Body of pancreas (tissue), 4 donors: ENCODE data around the gene CYTH1. TPM values are rescaled to one million over a fixed set of nuclear protein-coding genes. Genes with fewer than 3 reads are reported as not detected.

Experiments used
- ATAC-seq: fragments of 150-250 bp; one replicate; pipeline ENCODE4 v1.9.1; 2016
- DNase-seq, 4 donors: peaks; one replicate each; pipeline ENCODE4 v3.0.0-alpha.2; 2019
- H3K27ac ChIP-seq, 4 donors: fragments of 200-600 bp; sonication (generic); 1 replicate in 3 of 4; 2 replicates in 1 of 4; pipeline versions ENCODE4 v1.5.1 to v1.6.1; 2016 to 2019; ENCODE audit warnings: mild to moderate bottlenecking in 1 of 4, mixed read lengths in 1 of 4, moderate library complexity in 1 of 4
- H3K27me3 ChIP-seq, 2 donors: fragments of 200-600 bp; sonication (generic); one replicate each; pipeline ENCODE4 v1.6.0; 2016; ENCODE audit warnings: mild to moderate bottlenecking in 1 of 2
- H3K36me3 ChIP-seq, 2 donors: fragments of 200-600 bp; sonication (generic); replicated peaks in 1 of 2; 2 replicates each; pipeline ENCODE4 v1.5.1; 2016; ENCODE audit warnings: low read depth in 2 of 2; ENCODE audit not compliant: insufficient read depth in 1 of 2
- H3K4me1 ChIP-seq: fragments of 200-600 bp; sonication (generic); one replicate; pipeline ENCODE4 v1.6.0; 2016
- H3K4me3 ChIP-seq, 2 donors: fragments of 200-600 bp; sonication (generic); 1 replicate in 1 of 2; 2 replicates in 1 of 2; pipeline ENCODE4 v1.5.1; 2016 to 2019
- H3K9me3 ChIP-seq, 3 donors: fragments of 200-600 bp; sonication (generic); 1 replicate in 2 of 3; 2 replicates in 1 of 3; pipeline ENCODE4 v1.5.1; 2016
- POLR2A ChIP-seq, 3 donors: fragments of 450-650 bp; IDR thresholded peaks; one replicate each; pipeline ENCODE4 v1.6.1; 2016; ENCODE audit warnings: antibody characterized with exemption in 3 of 3, mild to moderate bottlenecking in 2 of 3
- WGBS, 2 donors: methylation state at CpG; one replicate each; pipeline ENCODE4 v1.1.5; 2017; 5-methylcytosine and 5-hydroxymethylcytosine counted together
- intact Hi-C: fragments of 100-400 bp; cut with DNase I; formaldehyde crosslinking; loops from one replicate; pipeline ENCODE4 v1.15.1; 2023
- total RNA-seq, 2 donors: library from RNA; depleted of rRNA; stranded (reverse); fragments of >200 nt; gene quantifications; one replicate each; pipeline ENCODE4 v1.1.0, GENCODE V29; 2016
- TF ChIP-seq, protein P1 (sequence below), 7 experiments: fragments of 450-650 bp in 4 of 7; fragments of 200-600 bp in 3 of 7; sonication (generic) in 3 of 7; IDR thresholded peaks; one replicate each; pipeline ENCODE4 v1.5.1; 2016 to 2019; ENCODE audit warnings: antibody characterized with exemption in 7 of 7

Gene CYTH1
- total RNA-seq, 2 donors from 2014 or later = 32.2 to 60.6 TPM

GRCh38 chr17:78647032-78647431, 135.0 kb downstream of the CYTH1 start:
- Histone ChIP-seq H3K36me3 (no peaks in the 10 kb centered on the region), H3K4me3 (no peak overlapping the region), H3K4me1 (no peaks in the 10 kb centered on the region), H3K9me3 (no peaks in the 10 kb centered on the region), H3K27ac (peak overlapping the region in 1 of 4 donors; percentile 62), H3K27me3 (no peaks in the 10 kb centered on the region)
- intact Hi-C loops = no loop called here
- WGBS, 2 donors = 71 to 85% methylated on average over 8 of the region's 8 CpGs
- no peak for ATAC-seq
- DNase-seq = no peak
- TF ChIP-seq, protein P1, sequence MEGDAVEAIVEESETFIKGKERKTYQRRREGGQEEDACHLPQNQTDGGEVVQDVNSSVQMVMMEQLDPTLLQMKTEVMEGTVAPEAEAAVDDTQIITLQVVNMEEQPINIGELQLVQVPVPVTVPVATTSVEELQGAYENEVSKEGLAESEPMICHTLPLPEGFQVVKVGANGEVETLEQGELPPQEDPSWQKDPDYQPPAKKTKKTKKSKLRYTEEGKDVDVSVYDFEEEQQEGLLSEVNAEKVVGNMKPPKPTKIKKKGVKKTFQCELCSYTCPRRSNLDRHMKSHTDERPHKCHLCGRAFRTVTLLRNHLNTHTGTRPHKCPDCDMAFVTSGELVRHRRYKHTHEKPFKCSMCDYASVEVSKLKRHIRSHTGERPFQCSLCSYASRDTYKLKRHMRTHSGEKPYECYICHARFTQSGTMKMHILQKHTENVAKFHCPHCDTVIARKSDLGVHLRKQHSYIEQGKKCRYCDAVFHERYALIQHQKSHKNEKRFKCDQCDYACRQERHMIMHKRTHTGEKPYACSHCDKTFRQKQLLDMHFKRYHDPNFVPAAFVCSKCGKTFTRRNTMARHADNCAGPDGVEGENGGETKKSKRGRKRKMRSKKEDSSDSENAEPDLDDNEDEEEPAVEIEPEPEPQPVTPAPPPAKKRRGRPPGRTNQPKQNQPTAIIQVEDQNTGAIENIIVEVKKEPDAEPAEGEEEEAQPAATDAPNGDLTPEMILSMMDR (IDR thresholded peaks at IDR 0.05) = no peak
- TF ChIP-seq POLR2A (IDR thresholded peaks at IDR 0.05) = no peak

DNA sequence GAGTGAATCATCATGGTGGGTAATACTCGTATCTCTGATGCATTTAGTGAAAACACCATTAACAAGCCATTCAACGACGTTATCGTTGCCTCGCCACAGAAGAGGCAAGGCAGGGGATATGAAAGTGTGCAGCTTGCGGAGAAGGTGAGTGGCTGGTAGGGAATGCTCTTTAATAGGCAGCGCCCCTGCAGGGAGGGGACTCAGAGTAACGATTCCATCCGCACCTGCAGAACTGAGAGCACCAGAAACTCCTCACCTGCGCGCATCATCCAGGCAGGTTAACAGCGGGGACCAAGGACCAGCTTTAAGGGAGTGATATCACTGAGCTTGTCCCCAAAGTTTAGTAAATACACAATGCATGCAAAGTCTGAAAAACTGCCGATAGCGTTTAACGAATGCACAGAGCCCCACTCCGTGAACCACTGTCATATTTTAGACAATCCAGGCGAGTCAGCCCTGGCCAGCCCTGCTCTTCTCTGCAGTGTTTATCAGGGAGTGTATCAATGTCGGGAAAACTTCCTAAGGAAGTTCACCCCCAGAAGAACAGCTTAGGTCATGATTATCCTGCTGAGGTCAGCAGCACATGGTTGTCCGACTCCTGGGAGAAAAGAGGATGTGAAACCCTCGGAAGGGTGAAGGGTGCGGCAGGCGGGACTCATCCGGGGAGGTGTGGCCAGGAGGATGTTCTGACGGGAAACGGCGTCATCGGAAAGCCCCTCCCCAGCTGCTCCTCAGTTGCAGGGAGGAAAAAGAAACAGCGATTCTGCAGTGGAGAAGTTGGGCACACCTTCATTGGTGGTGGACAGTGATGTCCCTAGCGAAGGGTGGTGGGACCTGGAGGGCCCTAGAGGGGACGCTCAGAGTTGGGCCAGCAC, 136.4 kb downstream of the CYTH1 start:
- TF ChIP-seq, protein P1 (IDR thresholded peaks at IDR 0.05) = no peak
- peak in 1 of 3 donors; percentile 41 for TF ChIP-seq POLR2A (IDR thresholded peaks at IDR 0.05)
- no peaks in the 10 kb centered on the region for H3K36me3 ChIP-seq
- 56 to 66% methylated on average over 24 to 30 of the region's 30 CpGs for WGBS, 2 donors
- intact Hi-C loops = no loop called here
- H3K27me3 ChIP-seq = no peaks in the 10 kb centered on the region
- no peak overlapping the region for H3K4me3 ChIP-seq
- ATAC-seq (peak; percentile 45), DNase-seq (peak; percentile 26 to 84 (median 36))
- H3K27ac ChIP-seq = peak overlapping the region in 2 of 4 donors; percentile 15 to 62
- no peaks in the 10 kb centered on the region for H3K9me3 ChIP-seq
- no peaks in the 10 kb centered on the region for H3K4me1 ChIP-seq

GRCh38 chr17:78644931-78645351, 137.1 kb downstream of the CYTH1 start:
- WGBS, 2 donors = 87 to 88% methylated on average over 11 to 14 of the region's 14 CpGs
- ATAC-seq (no peak), DNase-seq (no peak)
- no peaks in the 10 kb centered on the region for H3K4me1 ChIP-seq
- no peaks in the 10 kb centered on the region for H3K27me3 ChIP-seq
- no peak for TF ChIP-seq POLR2A (IDR thresholded peaks at IDR 0.05)
- TF ChIP-seq, protein P1 (IDR thresholded peaks at IDR 0.05) = no peak
- no peaks in the 10 kb centered on the region for H3K36me3 ChIP-seq
- H3K9me3 ChIP-seq = no peaks in the 10 kb centered on the region
- no peak overlapping the region for H3K27ac ChIP-seq
- no peak overlapping the region for H3K4me3 ChIP-seq
- intact Hi-C loops = no loop called here

DNA sequence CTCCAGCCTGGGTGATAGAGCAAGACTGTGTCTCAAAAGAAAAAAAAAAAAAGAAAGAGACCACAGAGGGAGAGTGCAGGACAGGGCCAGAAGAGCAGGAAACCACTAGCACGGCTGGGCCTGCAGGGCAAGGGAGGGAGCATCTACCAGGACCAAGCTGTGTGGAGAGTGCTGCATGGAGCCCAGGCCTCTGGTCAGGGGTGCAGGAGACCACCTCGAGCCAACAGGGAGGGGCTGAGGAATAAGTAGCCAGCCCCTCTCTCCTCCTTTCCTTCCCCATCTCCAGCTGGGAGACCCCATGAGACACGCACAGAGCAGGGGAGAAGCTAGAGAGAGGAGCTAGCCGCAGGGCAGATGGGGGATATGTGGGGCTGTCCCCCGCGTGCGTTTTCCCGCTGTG, 137.8 kb downstream of the CYTH1 start:
- 64 to 67% methylated on average over 8 of the region's 8 CpGs for WGBS, 2 donors
- no peaks in the 10 kb centered on the region for H3K27me3 ChIP-seq
- no peaks in the 10 kb centered on the region for H3K36me3 ChIP-seq
- H3K27ac ChIP-seq = no peak overlapping the region
- H3K9me3 ChIP-seq = no peaks in the 10 kb centered on the region
- intact Hi-C loops = no loop called here
- H3K4me3 ChIP-seq = no peak overlapping the region
- H3K4me1 ChIP-seq = no peaks in the 10 kb centered on the region
- ATAC-seq = no peak
- no peak for DNase-seq
- TF ChIP-seq, protein P1 (IDR thresholded peaks at IDR 0.05) = no peak
- no peak for TF ChIP-seq POLR2A (IDR thresholded peaks at IDR 0.05)
